ENCODE results near the gene HIVEP1. TPM values are rescaled to one million over a fixed set of nuclear protein-coding genes. Genes with fewer than 3 reads are reported as not detected.
A peak's percentile ranks its signal among the peaks of the same experiment; 100 is the strongest.

HIVEP1 gene
- total and polyA plus RNA-seq, 2 of the 8 experiments (the other 6 are each of a cell fraction or from before 2014, with no cell fraction given) = 22.6 to 23.1 TPM

- TF ChIP-seq RAD21 (IDR thresholded peaks at IDR 0.05 in 1 of 2, conservative IDR thresholded peaks at IDR 0.05 in 1 of 2; ENCODE audit: low read depth in 2 of 2, low read length in 2 of 2) (peak; percentile 1 to 12; a peak in 1 of 4 replicates), RBBP5 (IDR thresholded peaks at IDR 0.05; ENCODE audit: borderline replicate concordance, low read depth, low read length) (peak; percentile 83; the same call in 1 of the 2 replicates), CHD2 (IDR thresholded peaks at IDR 0.05; ENCODE audit: low read length) (0 out of 2 replicates have a peak, but pooled peaks have one; percentile 23), SIRT6 (IDR thresholded peaks at IDR 0.05; ENCODE audit: low read length) (no peak), ASH2L (IDR thresholded peaks at IDR 0.05; ENCODE audit: low read length) (peak; percentile 96), NRF1 (IDR thresholded peaks at IDR 0.05; ENCODE audit: low read depth, low read length) (no peak), GTF2F1 (IDR thresholded peaks at IDR 0.05; ENCODE audit: borderline replicate concordance, low read depth, low read length) (no peak), SP1 (IDR thresholded peaks at IDR 0.05; ENCODE audit: low read depth, low read length) (no peak), CHD7 (IDR thresholded peaks at IDR 0.05; ENCODE audit: insufficient replicate concordance, low read length) (no peak), NANOG (IDR thresholded peaks at IDR 0.05; ENCODE audit: insufficient read depth, low read depth, low read length, poor library complexity, severe bottlenecking) (no peak)
Observed at GRCh38 chr6:12010635-12011275, 1.4 kb upstream of the HIVEP1 start (continued).
